ENCODE data around the gene FBXO34. TPM values are rescaled to one million over a fixed set of nuclear protein-coding genes. Genes with fewer than 3 reads are reported as not detected.

FBXO34 gene
- total RNA-seq, 1 donor, result 28.9 TPM

GRCh38 chr14:55383541-55384140 is 112.4 kb downstream of the FBXO34 start:
- TF ChIP-seq CTCF (IDR thresholded peaks at IDR 0.05; ENCODE audit: insufficient read depth, low read depth, low read length), result no peak
- peak; percentile 66 for DNase-seq (ENCODE audit: low read depth)

GRCh38 chr14:55384536-55384935 is 113.3 kb downstream of the FBXO34 start:
- H3K4me3 ChIP-seq (ENCODE audit: low read depth, low read length), result no peak overlapping the region
- TF ChIP-seq CTCF (IDR thresholded peaks at IDR 0.05; ENCODE audit: insufficient read depth, low read depth, low read length), result no peak
- no peak for DNase-seq (ENCODE audit: low read depth)

More at GRCh38 chr14:55383541-55384140, 112.4 kb downstream of the FBXO34 start:
- H3K4me3 ChIP-seq (ENCODE audit: low read depth, low read length), result no peak overlapping the region

GRCh38 chr14:55386037-55386808 is 115.0 kb downstream of the FBXO34 start:
- peak; percentile 29 for DNase-seq (ENCODE audit: low read depth)
- no peak overlapping the region for H3K4me3 ChIP-seq (ENCODE audit: low read depth, low read length)
- TF ChIP-seq CTCF (IDR thresholded peaks at IDR 0.05; ENCODE audit: insufficient read depth, low read depth, low read length), result no peak

- H3K4me3 ChIP-seq (ENCODE audit: low read depth, low read length), result no peak overlapping the region
- TF ChIP-seq CTCF (IDR thresholded peaks at IDR 0.05; ENCODE audit: insufficient read depth, low read depth, low read length), result no peak
- DNase-seq (ENCODE audit: low read depth), result no peak
Measured at GRCh38 chr14:55387121-55387520, 115.9 kb downstream of the FBXO34 start.

GRCh38 chr14:55388160-55388559 is 116.9 kb downstream of the FBXO34 start:
- TF ChIP-seq CTCF (IDR thresholded peaks at IDR 0.05; ENCODE audit: insufficient read depth, low read depth, low read length), result no peak
- DNase-seq (ENCODE audit: low read depth), result peak; percentile 77
- H3K4me3 ChIP-seq (ENCODE audit: low read depth, low read length), result no peak overlapping the region

- TF ChIP-seq CTCF (IDR thresholded peaks at IDR 0.05; ENCODE audit: insufficient read depth, low read depth, low read length), result no peak
- peak; percentile 93 for DNase-seq (ENCODE audit: low read depth)
Measured at GRCh38 chr14:55389330-55389729, 118.1 kb downstream of the FBXO34 start.

More at GRCh38 chr14:55389330-55389729, 118.1 kb downstream of the FBXO34 start:
- no peak overlapping the region for H3K4me3 ChIP-seq (ENCODE audit: low read depth, low read length)

Measured in fibroblast of villous mesenchyme (primary cell).